ENCODE measurements around the gene CLIC4. TPM values are rescaled to one million over a fixed set of nuclear protein-coding genes. Genes with fewer than 3 reads are reported as not detected.

The CLIC4 gene
- total RNA-seq, 1 experiment from 2014 or later, result 123 TPM

- no peaks in the 10 kb centered on the region for H3K27me3 ChIP-seq (ENCODE audit: insufficient read depth, low read depth)
- TF ChIP-seq EZH2 (IDR thresholded peaks at IDR 0.05; ENCODE audit: low read depth), result no peak
- no peak for TF ChIP-seq CTCF (conservative IDR thresholded peaks at IDR 0.05)
- BruUV-seq (replicated peaks), result no TSS peak
- H3K36me3 ChIP-seq (ENCODE audit: low read depth), result no peaks in the 10 kb centered on the region; the same call in 1 of the 2 replicates
- ChIA-PET POLR2A (ENCODE audit: unreplicated experiment) (no interaction called here), CTCF (no interaction called here)
- H3K4me3 ChIP-seq, result no peak overlapping the region
- H3K9me2 ChIP-seq (ENCODE audit: insufficient read depth), result no peaks in the 10 kb centered on the region
- intact Hi-C loops (cut with micrococcal nuclease; ENCODE audit: unreplicated experiment), result no loop called here
- H3K9me3 ChIP-seq (ENCODE audit: insufficient read depth, low read depth), result no peaks in the 10 kb centered on the region
- no peak for DNase-seq
- H3K27ac ChIP-seq, result no peak overlapping the region
- H3F3A ChIP-seq (ENCODE audit: insufficient read depth, low read depth), result peaks cover 7% of the 10 kb centered on the region; the same call in 1 of the 2 replicates
- H4K20me1 ChIP-seq (ENCODE audit: insufficient read depth), result peaks cover 11% of the 10 kb centered on the region; the same call in 1 of the 2 replicates
- H3K79me2 ChIP-seq (ENCODE audit: low read depth), result peaks cover 14% of the 10 kb centered on the region; the same call in 1 of the 2 replicates
- no peaks in the 10 kb centered on the region; the same call in 1 of the 2 replicates for H3K4me1 ChIP-seq (replicated peaks; ENCODE audit: insufficient read depth)
- H3K4me2 ChIP-seq, result no peak overlapping the region
- no peak overlapping the region for H2AFZ ChIP-seq
Measured at GRCh38 chr1:24767351-24767750, 22.1 kb downstream of the CLIC4 start.

- BruUV-seq (replicated peaks), result no TSS peak
- H3K4me3 ChIP-seq, result no peak overlapping the region
- H3K4me1 ChIP-seq (replicated peaks; ENCODE audit: insufficient read depth), result no peaks in the 10 kb centered on the region; the same call in 1 of the 2 replicates
- TF ChIP-seq EZH2 (IDR thresholded peaks at IDR 0.05; ENCODE audit: low read depth) (no peak), CTCF (conservative IDR thresholded peaks at IDR 0.05) (no peak)
- no peak overlapping the region for H3K4me2 ChIP-seq
- H2AFZ ChIP-seq, result no peak overlapping the region
- H3F3A ChIP-seq (ENCODE audit: insufficient read depth, low read depth), result peaks cover 7% of the 10 kb centered on the region; the same call in 1 of the 2 replicates
- no peaks in the 10 kb centered on the region for H3K9me3 ChIP-seq (ENCODE audit: insufficient read depth, low read depth)
- H3K79me2 ChIP-seq (ENCODE audit: low read depth), result peaks cover 15% of the 10 kb centered on the region; the same call in 1 of the 2 replicates
- POLR2A ChIA-PET (ENCODE audit: unreplicated experiment), result interaction anchor here (0.7 kb wide), 1 partner anchor 71 kb away, joined by 5 read pairs; no protein-coding TSS in a partner anchor
- DNase-seq, result no peak
- H4K20me1 ChIP-seq (ENCODE audit: insufficient read depth), result no peaks in the 10 kb centered on the region
- CTCF ChIA-PET, result interaction anchor here (0.7 kb wide), 1 partner anchor 370 kb away, joined by 3 read pairs; no protein-coding TSS in a partner anchor
- no peaks in the 10 kb centered on the region for H3K9me2 ChIP-seq (ENCODE audit: insufficient read depth)
- intact Hi-C loops (cut with micrococcal nuclease; ENCODE audit: unreplicated experiment), result no loop called here
- H3K36me3 ChIP-seq (ENCODE audit: low read depth), result no peaks in the 10 kb centered on the region; the same call in 1 of the 2 replicates
- peak overlapping the region; percentile 46; the same call in 1 of the 2 replicates for H3K27ac ChIP-seq
- no peaks in the 10 kb centered on the region for H3K27me3 ChIP-seq (ENCODE audit: insufficient read depth, low read depth)
Measured at GRCh38 chr1:24768873-24769605, 23.8 kb downstream of the CLIC4 start.

GRCh38 chr1:24769656-24770651 is 24.7 kb downstream of the CLIC4 start:
- TF ChIP-seq EZH2 (IDR thresholded peaks at IDR 0.05; ENCODE audit: low read depth) (no peak), CTCF (conservative IDR thresholded peaks at IDR 0.05) (no peak)
- Histone ChIP-seq H3K9me3 (ENCODE audit: insufficient read depth, low read depth) (no peaks in the 10 kb centered on the region), H3K79me2 (ENCODE audit: low read depth) (peaks cover 15% of the 10 kb centered on the region; the same call in 1 of the 2 replicates), H4K20me1 (ENCODE audit: insufficient read depth) (no peaks in the 10 kb centered on the region), H3K36me3 (ENCODE audit: low read depth) (no peaks in the 10 kb centered on the region; the same call in 1 of the 2 replicates), H3K27me3 (ENCODE audit: insufficient read depth, low read depth) (no peaks in the 10 kb centered on the region), H3K4me2 (no peak overlapping the region), H3K4me1 (replicated peaks; ENCODE audit: insufficient read depth) (no peaks in the 10 kb centered on the region; the same call in 1 of the 2 replicates), H2AFZ (no peak overlapping the region), H3K4me3 (no peak overlapping the region), H3K27ac (peak overlapping the region; percentile 46), H3K9me2 (ENCODE audit: insufficient read depth) (no peaks in the 10 kb centered on the region), H3F3A (ENCODE audit: insufficient read depth, low read depth) (peaks cover 7% of the 10 kb centered on the region; the same call in 1 of the 2 replicates)
- ChIA-PET POLR2A (ENCODE audit: unreplicated experiment) (interaction anchor here (0.6 kb wide), 1 partner anchor 9 kb away, joined by 6 read pairs; no protein-coding TSS in a partner anchor), CTCF (interaction anchor here (0.7 kb wide), 1 partner anchor 369 kb away, joined by 3 read pairs; no protein-coding TSS in a partner anchor)
- no TSS peak for BruUV-seq (replicated peaks)
- intact Hi-C loops (cut with micrococcal nuclease; ENCODE audit: unreplicated experiment), result no loop called here
- peak in 1 of 2 experiments; percentile 63 for DNase-seq
